NOMO-1 (cell line): ENCODE data around the gene GPATCH8.
"Not testable (repeated sequence)": the region's sequence is repeated elsewhere in the genome, so short reads cannot be mapped to it uniquely, and the experiment has no call there.

ENCODE experiments used
- DNase-seq, 2 experiments: peaks; one replicate each; lab custom pipeline; 2025; ENCODE audit not compliant: unreplicated experiment in 2 of 2; lab: John Stamatoyannopoulos, UW

The GPATCH8 gene

GRCh38 chr17:44378171-44378705 is 125.0 kb downstream of the GPATCH8 start:
- DNase-seq, result no peak

GRCh38 chr17:44376779-44377178 is 126.4 kb downstream of the GPATCH8 start:
- no peak for DNase-seq

GRCh38 chr17:44376124-44376523 is 127.1 kb downstream of the GPATCH8 start:
- DNase-seq, result no peak

GRCh38 chr17:44375196-44376017 is 127.8 kb downstream of the GPATCH8 start:
- no peak for DNase-seq

GRCh38 chr17:44374306-44375195 is 128.7 kb downstream of the GPATCH8 start:
- no peak for DNase-seq

- DNase-seq, result no peak
These were observed 131.2 kb downstream of the GPATCH8 start for GRCh38 chr17:44372036-44372435.

- not testable (repeated sequence) for DNase-seq
These were observed 133.7 kb downstream of the GPATCH8 start for GRCh38 chr17:44369414-44370023.

GRCh38 chr17:44368391-44369243 is 134.6 kb downstream of the GPATCH8 start:
- DNase-seq, result not testable (repeated sequence)

- DNase-seq, result no peak
These were observed 135.8 kb downstream of the GPATCH8 start for GRCh38 chr17:44367231-44367979.

GRCh38 chr17:44365051-44365450 is 138.2 kb downstream of the GPATCH8 start:
- not testable (repeated sequence) for DNase-seq

GRCh38 chr17:44363613-44364159 is 139.5 kb downstream of the GPATCH8 start, which contains the start of gene FAM171A2:
Gene FAM171A2 (minus strand): TSS chr17:44363853. CDS start chr17:44363714, 139 bp downstream.
- DNase-seq, result peak; percentile 21 to 57

- DNase-seq, result no peak
These were observed 140.1 kb downstream of the GPATCH8 start for GRCh38 chr17:44362949-44363612.

GRCh38 chr17:44362459-44362948 is 140.7 kb downstream of the GPATCH8 start:
- DNase-seq, result no peak

GRCh38 chr17:44361292-44362260 is 141.6 kb downstream of the GPATCH8 start:
- DNase-seq, result no peak

GRCh38 chr17:44360826-44361225 is 142.4 kb downstream of the GPATCH8 start:
- DNase-seq, result no peak

- DNase-seq, result no peak
These were observed 143.1 kb downstream of the GPATCH8 start for GRCh38 chr17:44360144-44360533.
